GM19455 (cell line): ENCODE data around the gene BRD7.

ENCODE experiments used
- ATAC-seq: cut with Tn5 transposase; IDR thresholded peaks from one replicate; pipeline ENCODE4 v1.9.1; 2021; ENCODE audit not compliant: unreplicated experiment

BRD7 gene

DNA sequence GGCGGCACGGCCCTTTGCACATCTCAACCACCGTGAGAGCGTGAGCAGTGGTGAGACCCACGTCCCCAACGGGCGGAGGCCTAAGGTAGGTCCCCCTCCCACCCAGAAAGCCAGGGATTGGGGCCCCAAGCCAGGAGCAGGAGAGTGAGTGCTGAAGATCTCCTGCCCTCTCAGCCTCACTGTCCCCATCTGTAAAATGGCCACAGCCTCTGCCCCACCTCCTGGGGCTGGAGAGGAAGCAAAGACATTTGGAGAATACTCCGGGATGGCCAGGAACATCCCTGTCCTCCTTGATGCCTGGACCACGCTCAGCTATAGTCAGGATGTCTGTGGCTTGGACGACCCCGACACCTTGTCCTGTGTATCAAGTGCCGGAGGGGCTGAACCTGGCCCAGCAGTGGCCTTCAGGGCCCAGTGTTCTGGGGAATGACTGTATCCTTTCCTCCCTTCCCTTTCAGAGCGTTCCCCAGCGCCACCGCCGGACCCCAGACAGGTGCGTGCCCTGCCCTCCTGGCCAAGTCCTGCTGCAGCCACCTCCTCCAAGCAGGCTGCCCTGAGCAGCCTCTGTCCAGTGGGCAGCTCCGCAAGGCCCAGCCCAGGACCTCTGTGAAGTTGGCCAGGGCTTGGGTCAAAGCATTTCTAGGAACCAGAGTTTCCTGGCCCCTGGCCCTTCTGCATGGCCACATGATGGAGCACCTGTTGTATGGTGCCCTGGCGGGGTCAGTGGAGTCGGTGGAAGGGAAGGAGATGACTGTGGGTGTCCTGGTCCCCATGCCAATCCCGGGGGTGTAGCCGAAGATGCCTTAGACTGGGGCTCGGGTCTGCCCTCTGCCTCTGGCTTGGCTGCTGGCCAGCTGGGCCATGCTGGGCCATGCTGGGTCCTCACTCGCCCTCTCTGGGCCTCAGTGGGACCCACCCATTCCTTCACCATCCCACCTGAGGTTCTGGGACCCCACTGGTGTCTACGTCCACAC lies 64.0 kb downstream of the BRD7 start:
- no peak for ATAC-seq

DNA sequence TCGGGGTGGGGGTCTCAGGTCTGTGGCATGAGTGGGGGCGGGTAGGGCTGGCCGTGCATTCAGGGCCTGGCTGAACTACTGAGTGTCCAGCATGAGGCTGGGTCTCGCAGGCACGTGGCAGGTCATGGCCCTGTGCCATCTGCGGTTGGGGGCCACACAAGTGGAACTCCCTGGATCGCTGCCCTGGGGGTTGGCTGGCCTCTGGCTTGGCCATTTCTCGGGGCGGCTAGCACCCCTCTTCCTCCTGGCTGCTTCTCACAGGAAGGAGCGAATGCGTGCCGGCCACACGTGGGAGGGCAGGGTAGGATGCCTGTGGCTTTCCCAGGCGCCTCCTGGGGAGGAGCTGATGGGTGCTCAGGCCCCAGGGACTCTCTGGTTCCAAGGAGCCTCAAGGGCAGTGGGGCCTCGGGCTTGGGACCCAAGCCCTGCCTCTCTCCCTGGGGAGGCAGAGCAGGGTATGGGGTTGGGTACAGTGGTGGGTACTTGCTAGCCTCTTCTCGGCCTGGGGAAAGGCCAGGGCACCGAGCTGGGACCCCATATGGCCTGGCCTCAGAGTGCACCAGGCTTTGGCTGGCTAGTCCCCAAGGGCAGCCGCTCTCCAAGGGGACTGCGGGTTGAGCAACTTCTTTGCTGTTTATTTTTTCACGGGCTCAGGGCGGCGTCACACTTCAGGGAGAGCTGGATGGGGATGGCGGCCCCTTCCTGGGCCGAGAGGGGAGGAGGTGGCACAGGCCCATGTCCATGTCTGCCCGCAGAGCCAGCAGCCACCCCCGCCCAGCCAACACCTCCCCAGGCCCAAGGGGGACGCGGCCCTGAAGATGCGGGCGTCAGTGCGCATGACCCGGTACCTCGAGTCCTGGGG lies 65.0 kb downstream of the BRD7 start:
- no peak for ATAC-seq

DNA sequence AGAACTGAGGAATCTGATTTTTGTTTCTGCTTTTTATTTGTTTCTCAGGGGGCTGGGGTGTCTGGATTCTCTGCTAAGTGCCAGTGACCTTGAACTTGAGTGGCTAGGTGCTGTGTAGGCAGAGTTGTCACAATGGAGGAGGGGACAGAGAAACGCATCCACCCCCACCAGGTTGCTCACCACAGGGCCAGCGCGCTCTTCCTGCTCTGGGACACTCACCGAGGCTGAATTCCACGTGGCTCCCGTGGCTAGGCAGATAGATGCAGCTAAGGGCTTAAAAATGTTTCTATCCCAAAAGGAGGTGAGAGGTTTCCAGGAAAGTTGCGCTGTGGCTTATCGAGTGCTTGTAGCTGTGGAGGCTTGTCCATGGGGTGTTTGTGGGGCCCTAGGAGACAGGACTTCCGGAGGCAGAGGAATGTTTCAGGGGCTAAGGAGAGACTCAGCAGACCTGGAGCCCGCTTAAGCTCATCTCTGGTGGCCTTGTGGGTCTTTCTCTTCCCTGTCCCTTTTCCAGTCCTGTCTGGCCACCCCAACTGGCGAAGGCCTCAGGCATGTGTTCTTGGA lies 65.7 kb downstream of the BRD7 start:
- ATAC-seq = no peak

DNA sequence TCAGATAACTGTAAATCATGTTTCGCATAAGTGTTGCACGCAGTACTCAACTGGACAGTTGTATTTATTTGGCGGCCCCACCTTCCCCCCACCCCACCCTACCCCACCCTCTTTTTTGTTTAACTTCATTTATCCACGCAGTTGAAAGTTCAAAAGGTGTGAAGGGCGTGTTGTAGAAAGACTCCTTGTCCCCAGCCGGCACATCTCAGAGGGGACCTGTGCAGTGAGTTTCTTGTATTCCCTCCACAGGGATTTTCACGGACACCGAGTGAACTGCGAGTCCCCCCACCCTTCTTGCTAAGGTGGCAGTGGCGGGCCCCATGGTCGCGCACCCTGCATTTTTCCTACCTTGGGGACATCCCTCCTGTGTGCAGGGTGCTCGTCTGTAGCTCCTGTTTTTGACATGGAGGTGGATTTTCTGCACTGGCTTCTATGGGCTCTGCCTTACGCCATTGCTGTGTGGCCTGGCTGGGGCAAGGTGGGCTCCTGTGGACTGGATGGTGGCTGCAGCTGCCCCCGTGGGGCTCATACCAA lies 66.2 kb downstream of the BRD7 start:
- ATAC-seq = no peak

DNA sequence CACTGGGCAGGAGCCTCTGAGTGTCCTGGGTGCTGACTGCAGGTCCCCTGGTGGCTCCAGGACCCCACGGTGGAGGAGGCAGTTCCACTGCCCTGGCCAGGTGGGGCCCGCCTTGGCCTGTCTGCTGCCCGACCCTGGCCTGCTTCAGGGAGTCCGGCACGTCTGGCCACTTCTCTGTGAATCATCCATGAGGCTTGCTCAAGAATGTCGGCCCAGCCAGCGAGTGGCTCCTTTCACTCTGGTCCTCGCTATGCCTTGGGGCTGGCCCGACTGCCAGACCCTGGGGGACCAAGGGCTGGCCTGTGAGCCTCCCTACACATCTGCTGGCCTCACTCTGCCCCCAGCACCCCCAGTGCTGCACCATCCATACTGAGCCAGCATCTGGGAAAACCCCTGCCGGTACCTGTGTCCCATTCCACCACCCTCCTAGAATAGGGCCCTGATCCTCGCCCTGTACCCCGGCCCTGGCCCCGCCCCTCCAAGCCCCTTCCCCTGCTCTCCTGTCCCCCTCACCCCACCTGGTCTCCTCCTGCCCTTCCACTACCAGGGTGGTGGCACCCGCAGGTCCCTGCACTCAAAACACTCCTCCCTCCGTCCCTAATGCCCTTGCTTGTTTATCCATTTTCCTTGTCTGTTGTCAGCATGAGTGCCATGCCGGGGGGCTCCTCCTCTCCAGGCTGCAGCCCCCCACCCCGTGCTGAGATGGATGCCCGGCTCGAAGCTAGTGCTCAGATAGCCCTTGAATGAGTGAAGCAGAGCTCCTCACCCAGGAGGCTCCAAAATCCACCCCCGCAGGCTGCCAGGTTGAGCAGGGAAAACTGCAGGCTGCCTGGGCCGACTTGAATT lies 66.9 kb downstream of the BRD7 start:
- no peak for ATAC-seq

DNA sequence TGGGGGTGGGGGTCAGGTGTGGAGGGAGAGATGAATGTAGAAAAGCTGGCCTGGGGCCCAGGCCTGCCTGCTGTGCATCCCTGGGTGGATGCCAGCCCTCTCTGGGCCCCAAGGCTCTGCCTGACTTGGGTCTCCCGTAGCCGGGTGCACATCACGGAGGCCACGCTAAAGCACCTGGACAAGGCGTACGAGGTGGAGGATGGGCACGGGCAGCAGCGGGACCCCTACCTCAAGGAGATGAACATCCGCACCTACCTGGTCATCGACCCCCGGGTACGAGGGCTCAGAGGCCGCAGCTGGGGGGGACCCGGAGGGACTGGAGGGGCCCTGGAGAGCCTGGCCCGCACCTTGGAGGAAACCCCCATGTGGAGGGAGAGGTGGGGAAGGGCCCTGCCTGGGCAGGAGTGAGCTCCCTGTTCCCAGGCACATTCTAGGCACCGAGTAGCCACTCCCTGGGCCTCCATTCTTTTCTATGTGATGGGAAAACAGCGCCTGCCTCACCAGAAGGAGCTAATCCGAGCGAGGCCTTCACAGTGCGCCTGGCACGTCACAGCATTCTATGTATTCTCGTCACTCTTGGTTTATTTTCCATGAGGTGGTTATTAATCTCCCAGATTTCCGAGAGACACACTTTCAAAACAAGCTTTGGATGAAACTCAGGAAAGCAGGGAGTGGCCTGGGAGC lies 67.7 kb downstream of the BRD7 start:
- no peak for ATAC-seq

DNA sequence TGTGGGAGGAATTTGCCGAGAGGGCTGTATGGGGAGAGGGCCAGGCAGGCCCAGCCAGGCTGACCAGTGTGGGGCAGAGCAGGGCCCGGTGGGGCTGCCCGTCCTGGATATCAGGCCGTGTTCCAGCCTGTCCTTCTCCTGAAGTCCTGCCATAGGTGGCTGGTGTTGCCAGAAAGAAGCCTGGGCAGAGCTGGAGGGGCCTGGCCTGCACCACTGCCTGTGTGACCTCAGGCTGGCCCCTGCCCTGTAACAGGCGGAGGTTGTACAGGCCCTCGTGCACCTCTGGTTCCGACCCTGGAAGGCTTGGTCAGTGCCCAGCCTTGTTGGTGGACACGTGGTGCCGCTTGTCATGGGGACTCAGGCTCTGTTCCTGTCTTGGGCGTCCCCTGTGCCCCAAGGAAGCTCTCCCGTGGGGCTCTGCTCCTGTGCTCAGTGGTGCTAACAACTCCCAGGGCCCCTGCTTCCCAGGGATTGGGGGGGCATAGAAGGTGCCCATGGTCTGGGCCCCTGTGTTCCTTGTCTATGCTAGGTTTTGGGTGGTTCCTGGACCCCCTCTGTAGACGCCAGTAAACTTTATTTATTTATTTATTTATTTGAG lies 69.2 kb downstream of the BRD7 start:
- no peak for ATAC-seq

DNA sequence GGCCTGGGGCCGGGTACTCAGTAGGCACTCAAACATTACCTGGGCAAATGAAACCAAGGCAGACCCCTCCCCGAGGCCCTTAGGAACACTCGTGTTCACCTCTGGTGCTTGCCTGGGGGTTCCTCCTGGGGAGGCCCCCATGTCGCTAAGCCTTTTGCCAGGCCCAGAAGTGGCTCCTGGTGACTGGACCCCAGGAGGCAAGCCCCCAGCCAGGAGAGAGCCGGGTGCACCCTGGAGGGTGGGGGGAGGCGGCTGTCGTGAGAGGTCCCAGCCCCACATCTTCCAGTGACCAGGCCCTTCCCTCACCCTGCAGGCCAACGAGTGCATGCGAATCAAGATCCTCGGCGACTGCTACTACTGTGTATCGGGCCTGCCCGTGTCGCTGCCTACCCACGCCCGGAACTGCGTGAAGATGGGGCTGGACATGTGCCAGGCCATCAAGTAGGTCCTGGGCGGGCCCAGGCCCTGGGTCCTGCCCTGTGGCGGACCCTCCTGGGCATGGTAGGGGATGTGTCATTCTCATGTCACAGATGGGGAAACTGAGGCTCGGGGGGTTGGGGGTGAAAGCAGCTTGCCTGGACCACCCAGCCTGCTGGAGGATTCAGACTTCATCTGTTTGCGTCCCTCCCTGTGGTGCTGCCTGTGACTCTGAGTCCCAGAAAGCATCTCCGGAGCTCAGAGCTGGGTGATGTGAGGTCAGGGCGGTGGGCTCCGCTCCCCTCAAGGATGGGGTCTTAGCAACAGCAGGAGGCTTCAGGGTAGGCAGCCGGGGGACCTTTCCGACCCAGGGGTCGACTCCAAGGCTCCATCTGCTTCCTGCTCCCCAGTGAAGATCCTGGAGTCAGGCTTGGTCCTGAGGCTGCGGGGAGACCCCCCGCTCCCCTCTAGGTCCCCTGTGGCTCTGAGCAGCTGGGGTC lies 69.9 kb downstream of the BRD7 start:
- no peak for ATAC-seq

DNA sequence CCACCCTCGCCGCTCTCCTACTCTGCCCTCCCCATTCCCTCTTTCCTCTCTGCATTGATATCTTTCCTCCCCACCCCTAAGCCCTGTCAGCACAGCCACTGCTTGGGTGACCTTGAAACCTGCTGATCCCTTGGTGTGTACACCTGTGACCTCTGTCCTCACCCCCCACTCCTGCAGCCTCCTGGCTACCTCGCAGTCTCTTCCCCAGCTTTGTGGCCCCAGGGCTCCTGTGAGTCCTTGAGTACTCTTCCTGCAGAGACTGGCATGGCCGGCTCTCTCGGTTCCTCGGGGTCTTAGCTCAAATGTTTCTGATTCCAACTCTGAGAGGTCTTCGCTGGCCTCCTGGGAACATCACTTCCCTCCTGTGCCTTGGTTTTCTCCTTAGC lies 70.7 kb downstream of the BRD7 start:
- no peak for ATAC-seq

DNA sequence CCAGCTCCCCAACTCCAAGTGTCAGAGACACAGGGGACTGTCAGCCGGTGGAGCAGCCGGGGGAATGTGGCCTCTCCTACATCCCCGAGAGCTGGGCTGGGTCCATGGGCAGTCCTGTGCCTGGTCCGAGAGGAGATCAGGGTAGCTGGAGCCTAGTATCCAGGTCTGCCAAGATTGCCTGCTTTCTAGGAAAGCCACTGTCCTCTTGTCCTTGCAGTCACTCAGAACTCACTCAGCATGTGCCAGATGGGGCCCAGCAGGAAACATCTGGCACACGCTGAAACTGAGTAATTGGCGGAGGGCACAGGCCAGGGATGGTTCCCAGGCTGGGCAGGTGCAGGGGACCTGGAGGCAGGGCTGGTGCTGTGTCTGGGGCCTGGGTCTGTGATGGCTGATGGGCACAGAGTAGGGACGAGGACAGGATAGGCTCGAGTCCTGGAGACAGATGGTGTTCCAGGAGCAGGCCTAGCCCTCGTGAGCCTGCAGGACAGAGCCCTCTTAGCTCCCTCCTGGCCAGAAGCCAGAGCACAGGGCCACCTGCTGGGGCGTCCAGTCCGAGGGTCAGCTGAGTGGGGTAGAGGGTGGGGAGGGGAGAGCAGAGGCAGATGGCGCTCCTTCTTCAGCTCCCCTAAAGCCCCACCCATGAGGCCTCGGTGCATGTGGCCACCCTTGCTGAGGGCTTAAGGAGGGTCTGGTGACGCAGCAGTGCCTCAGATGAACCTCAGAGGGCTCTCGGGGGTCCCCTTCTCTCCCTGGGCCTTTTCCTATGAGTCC lies 71.3 kb downstream of the BRD7 start:
- no peak for ATAC-seq

DNA sequence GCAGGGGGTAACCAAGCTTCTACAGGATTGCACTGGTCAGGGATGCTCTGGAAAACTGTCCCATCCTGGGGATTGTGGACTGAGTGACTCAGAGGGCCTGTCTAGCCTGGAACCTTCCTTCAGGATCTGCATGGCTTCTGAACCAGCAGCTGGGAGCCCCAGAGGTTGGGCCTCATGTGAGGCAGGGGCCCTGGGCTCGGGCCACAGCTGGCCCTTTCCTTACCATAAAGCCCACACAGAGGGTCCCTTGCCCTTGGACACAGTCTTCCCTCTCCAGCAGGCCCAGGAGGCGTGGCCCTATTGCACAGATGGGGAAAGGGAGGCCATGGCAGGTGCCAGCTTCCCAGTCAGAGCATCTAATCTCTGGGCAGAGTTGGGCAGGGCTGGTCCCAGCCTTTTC lies 72.0 kb downstream of the BRD7 start:
- no peak for ATAC-seq

DNA sequence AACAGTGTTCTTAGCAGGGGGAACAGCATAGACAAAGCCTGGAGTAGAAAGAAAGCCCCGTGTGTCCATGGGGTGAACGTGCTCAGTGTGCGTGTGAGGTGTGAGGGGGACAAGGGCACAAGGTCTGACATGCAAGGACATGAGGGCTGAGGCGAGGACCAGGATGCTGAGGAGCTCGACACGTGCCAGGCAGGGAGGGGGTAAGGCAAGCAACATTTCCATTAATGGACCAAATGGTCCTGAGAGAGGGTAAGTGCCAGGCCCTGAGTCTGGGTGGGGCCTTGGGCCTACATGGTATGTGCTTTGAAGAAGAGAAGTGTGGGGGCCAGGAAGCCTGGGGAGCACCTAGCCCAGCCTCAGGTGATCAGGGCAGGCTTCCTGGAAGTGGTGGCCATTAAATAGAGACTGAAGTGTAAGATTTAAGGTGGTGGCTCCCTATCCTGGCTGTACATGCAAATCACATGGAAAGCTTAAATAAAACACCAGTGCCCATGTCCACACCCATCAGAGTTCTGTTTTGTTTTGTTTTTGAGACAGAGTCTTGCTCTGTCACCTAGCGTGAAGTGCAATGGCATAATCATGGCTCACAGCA lies 73.2 kb downstream of the BRD7 start:
- no peak for ATAC-seq

DNA sequence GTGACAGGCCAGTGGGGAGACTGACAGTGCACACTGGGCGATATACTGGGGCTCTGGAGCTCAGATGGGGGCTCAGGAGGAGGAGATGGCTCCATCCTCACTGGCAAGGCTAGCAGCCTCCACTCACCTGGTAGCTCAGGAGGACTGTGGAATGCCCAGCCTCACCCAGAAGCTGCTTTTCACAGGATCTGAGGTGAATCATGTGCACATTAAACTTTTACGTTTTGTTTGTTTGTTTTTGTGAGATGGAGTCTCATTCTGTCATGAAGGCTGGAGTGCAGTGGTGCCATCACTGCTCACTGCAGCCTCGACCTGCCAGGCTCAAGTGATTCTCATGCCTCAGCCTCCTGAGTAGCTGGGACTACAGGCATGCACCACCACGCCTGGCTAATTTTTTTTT lies 73.8 kb downstream of the BRD7 start:
- no peak for ATAC-seq

DNA sequence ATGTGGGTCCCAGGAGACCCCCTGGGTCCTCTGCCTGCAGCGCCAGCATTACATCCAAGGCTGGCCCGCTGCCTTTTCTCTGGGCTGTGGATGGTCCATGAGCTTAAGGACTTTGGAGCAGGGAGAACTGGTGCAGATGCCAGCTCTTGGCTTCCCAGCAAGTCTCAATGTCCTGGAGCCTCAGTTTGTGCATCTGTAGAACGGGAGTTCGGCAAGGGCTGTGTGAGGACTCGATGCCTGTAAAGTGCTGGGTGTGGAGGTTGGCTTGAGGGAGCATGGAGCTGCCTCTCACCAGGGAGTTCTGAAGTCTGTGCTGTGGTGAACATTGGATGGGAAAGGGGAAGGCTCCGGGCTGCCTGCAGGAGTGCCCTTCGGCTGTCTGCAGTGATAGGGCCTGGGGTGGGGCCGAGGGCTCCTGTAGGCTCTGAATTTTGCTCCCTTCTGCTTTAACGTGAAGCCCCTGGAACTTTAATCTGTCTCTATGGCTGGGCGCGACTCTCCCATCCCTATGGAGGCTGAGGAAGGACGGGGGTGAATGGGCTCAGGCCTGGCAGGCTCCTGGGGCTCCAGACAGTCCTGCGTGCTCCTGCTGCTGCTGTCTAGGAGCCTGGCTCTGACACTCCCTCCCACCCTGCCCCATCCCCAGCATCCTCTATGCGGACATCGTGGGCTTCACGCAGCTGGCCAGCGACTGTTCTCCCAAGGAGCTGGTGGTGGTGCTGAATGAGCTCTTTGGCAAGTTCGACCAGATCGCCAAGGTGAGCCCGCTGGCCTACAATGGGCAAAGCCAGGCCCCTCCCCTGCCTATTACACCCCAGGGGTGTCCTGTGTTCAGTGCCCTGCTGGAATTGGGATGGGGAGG lies 74.6 kb downstream of the BRD7 start:
- ATAC-seq = no peak

DNA sequence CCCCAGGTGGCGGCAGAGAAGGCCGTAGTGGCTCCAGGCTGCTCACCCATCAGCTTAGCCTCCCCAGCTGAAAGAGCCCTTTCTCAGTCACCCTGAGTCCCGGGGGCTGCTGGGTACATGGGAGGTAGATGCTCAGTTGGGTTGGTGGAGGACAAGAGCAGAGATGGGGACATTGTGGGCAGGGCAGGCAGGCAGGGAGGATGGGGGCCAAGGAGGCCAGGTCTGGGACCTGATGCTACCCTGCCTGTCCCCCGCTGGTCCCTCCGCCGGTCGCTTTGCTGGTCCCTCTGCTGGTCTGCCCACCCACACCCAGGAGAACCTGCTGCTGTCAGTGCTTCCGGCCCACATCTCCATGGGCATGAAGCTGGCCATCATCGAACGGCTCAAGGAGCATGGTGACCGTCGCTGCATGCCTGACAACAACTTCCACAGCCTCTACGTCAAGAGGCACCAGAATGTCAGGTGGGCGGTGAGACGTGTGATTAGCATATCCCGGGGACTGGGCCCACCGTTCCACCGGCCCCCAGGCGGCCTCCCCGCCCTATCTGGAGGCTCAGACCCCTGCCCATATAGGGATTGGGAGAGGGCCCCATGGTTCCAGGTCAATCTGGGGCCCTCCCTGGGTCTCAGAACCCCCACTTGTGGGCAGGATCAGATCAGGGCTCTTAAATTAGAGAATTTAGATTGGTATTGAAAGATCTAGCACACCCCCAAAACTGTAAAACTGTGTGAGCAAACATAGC lies 75.6 kb downstream of the BRD7 start:
- no peak for ATAC-seq

DNA sequence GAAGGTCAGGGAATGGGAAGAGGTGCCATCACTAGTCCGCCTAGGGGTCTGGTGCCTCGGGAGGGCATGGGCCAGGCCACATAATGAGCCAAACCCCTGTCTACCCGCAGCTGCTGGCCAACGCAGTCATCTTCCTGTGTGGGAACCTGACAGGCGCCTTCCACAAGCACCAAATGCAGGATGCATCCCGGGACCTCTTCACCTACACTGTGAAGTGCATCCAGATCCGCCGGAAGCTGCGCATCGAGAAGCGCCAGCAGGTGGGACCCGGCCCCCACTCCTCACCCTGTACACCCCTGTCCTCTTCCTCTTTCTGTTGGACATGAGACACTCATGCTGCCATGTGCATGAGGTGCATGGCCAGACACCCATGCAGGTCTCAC lies 76.2 kb downstream of the BRD7 start:
- no peak for ATAC-seq
